ENCODE results near the gene MTG2.

MTG2 gene

DNA sequence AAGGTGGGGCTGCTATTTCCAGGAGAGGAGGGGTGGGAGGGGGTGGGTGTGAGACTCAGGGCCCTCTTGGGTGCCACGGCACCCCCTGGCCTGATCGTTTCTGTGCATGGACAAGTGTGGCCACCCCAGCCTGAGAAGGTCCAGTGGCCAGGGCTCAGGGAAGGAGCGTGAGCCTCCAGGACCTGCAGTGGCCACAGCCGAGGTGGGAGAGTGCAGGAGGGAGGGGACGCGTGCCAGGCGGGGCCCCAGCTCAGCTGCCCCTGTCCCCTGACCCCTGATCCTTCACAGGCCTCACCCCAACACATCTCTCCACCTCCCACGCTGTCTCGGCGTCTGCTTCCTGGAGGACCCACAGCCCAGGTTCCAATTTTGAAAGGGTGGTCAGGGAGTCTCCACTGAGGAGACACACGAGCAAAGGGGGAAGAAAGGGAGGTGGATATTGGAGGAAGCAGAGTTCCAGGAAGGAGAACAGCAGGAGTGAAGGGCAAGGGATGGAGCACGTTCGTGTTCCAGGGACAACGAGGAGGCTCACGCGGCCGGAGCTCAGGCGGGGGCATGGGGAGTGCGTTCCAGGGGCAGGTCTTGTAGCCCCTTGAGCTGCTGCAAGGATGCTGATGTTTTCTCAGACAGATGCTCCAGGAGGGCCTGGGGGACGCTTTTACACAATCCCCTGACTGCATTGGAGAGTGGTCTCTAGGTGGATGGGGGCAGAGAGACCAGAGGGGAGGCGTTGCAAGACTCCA, 41.5 kb downstream of the MTG2 start:
- no peak for TF ChIP-seq CTCF (IDR thresholded peaks at IDR 0.05)
- no peak overlapping the region for H3K4me3 ChIP-seq
- no peak for DNase-seq (ENCODE audit: low spot score)
- no peak overlapping the region for H3K27ac ChIP-seq

GRCh38 chr20:62225026-62225425, 42.2 kb downstream of the MTG2 start:
- TF ChIP-seq CTCF (IDR thresholded peaks at IDR 0.05), result no peak
- Histone ChIP-seq H3K4me3 (no peak overlapping the region), H3K27ac (no peak overlapping the region)
- no peak for DNase-seq (ENCODE audit: low spot score)

DNA sequence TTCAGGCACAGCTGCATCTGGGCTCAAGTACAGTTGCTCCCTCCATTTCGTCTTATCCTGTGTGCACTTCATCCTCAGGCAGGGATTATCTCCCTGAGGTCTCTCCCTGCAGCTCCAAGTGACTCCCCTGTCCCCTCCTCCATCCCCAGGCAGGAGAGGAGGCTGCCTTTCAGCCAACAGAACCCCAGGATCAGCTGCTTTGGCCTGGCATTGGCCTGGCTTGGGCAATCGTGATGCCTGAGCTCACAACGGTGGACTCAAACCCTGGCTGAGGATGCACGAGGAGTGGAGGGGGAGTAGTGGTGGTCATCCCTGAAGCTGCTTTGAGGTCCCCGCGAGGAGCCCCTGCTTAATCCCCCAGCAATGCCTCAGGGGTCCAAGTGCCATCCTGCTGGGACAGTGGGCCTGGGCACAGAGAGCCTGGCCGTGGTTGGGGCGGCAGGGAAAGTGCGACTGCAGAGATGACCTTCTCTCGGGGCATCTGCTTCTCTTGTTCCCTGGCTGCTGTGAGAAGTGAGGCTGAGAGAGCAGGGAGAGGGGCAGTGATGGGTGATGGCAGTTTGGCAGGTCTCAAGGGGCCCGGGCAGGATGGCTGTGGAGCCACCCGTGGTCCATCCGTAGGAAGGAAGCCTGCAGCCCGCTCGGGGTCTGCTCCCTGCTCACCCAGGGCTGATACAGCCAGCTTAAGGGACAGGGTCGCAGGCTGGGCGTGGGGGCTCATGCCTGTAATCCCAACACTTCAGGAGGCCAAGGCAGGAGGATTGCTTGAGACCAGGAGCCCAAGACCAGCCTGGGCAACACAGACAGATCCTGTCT, 43.2 kb downstream of the MTG2 start:
- no peak for TF ChIP-seq CTCF (IDR thresholded peaks at IDR 0.05)
- no peak overlapping the region for H3K4me3 ChIP-seq
- no peak for DNase-seq (ENCODE audit: low spot score)
- no peak overlapping the region for H3K27ac ChIP-seq

GRCh38 chr20:62226707-62227590, 44.1 kb downstream of the MTG2 start:
- no peak for TF ChIP-seq CTCF (IDR thresholded peaks at IDR 0.05)
- Histone ChIP-seq H3K4me3 (no peak overlapping the region), H3K27ac (no peak overlapping the region)
- no peak for DNase-seq (ENCODE audit: low spot score)

DNA sequence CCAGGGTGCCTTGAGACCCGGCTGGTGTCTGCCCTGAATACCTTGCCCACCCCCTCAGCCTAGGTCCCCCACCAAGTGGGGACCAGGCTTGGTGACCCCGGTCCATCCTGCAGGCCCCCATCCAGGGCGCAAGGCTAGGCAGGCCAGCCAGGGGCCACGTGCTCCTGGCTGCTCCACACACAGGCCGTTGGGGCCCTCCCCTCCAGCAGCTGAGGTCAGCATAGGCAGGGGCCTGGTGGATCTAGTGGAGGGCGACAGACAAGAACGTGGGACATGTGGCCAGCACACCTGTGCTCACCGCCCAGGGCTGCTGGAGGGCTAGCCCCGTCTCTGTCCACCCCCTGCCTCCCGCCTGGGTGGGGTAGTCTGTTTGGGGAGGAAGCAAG, 44.8 kb downstream of the MTG2 start:
- no peak overlapping the region for H3K4me3 ChIP-seq
- TF ChIP-seq CTCF (IDR thresholded peaks at IDR 0.05), result no peak
- H3K27ac ChIP-seq, result no peak overlapping the region
- no peak for DNase-seq (ENCODE audit: low spot score)

DNA sequence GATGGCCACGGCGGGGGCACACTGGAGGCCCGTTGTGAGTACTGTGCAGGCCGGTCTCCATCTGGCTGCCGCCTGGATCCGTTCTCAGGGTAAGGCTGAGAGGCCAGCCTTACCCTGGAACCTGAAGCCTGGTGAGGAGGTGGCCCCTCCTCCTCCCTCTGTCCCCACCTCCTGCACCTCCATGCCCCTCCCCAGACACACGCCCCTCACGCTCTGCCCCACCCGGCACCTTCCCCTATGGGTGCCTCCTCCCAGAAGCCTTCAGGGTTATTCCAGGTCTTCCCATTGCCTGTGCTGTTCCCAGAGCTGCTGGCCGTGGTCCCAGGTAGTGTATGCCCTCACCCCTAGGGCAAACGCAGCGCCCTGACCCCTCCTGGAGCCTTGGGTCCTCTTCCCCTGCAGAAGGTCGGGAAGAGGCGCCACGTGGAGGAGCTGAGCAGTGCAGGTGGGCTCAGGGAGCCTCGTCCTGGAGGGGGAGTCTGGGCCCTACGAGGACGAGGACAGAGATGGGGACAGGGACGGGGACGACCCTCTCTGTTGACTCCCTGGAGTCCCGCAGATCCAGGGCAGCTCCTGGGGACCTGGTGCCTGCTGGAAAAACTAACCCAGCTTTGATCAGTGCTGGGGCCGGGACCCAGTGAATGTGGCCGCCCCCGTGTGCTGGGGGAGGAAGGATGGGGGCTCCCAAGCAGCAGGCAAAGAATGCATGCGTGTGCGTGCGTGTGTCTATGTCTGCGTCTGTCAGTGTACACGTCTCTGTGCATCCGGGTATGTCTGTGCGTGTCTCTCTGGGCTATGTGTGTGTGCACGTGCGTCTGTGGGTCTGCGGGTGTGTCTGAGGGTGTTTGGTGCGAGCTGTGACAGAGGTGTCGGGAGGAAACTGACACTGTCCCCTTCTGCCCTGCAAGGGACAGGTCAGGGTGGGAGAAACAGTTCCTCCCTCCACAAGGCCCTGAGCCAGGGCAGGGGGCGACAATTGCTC, 45.4 kb downstream of the MTG2 start:
- DNase-seq (ENCODE audit: low spot score), result no peak
- Histone ChIP-seq H3K4me3 (no peak overlapping the region), H3K27ac (no peak overlapping the region)
- TF ChIP-seq CTCF (IDR thresholded peaks at IDR 0.05), result no peak
